COLO668 (cell line): Measurements from ENCODE around the gene WDCP.

ENCODE experiments used
- DNase-seq: peaks from one replicate; lab custom pipeline; 2025; ENCODE audit not compliant: unreplicated experiment; lab: John Stamatoyannopoulos, UW

WDCP gene

GRCh38 chr2:24007693-24008092 lies 39.5 kb downstream of the WDCP start:
- no peak for DNase-seq

GRCh38 chr2:23994567-23994966 lies 52.6 kb downstream of the WDCP start:
- no peak for DNase-seq

- DNase-seq: no peak
These were observed 53.4 kb downstream of the WDCP start for GRCh38 chr2:23993736-23994269.

GRCh38 chr2:23992931-23993330 lies 54.3 kb downstream of the WDCP start:
- DNase-seq: no peak

- no peak for DNase-seq
These were observed 58.8 kb downstream of the WDCP start for GRCh38 chr2:23988371-23988770.
